GM18507 (cell line): Measurements from ENCODE around the gene FRG2B.
"Not testable (repeated sequence)": the region's sequence is repeated elsewhere in the genome, so short reads cannot be mapped to it uniquely, and the experiment has no call there.

Experiments used
- DNase-seq: peaks from one replicate; pipeline ENCODE4 v3.0.0; 2011; ENCODE audit warnings: low read depth; ENCODE audit not compliant: insufficient read length; ENCODE audit errors: extremely low spot score
- FAIRE-seq: peaks from 2 replicates; lab custom pipeline; 2011; peaks lifted over from hg19 to GRCh38; lab: Jason Lieb, UNC

The FRG2B gene

DNA sequence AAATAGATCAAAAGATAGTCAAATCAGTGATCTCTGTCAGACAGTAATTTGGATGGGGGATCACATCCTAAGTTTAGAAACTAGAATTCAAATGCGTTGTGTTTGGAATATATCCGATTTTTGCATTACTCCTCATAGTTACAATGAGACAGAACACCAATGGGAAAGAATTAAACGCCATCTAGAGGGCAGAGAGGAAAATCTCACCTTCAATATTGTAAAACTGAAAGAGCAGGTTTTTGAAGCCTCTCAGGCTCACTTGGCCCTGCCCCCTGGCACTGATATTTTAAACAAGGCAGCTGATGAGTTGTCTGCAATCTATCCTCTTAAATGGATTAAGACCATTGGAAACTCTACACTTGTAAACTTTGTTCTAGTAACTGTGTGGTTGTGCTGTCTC, 17.7 kb downstream of the FRG2B start:
- FAIRE-seq = no peak
- no peak for DNase-seq

DNA sequence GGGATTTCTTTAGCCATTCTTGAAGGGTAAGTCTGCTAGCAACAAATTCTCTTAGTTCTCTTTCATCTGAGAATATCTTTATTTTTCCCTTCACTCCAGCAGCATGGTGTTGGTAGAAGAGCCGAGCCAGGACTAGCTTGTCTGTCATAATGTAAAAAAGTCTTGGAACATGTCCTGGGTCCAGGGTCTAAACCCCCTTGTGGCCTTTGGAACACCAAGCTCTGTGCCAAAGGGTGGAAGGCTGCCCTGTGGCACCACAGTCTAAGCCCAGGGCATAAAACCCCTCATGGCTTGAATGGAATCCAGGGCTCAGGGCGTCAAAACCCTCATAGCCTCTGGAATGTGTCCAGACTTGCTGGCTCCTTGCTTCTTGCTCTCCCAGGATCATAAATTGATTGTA, 23.2 kb downstream of the FRG2B start:
- not testable (repeated sequence) for FAIRE-seq, DNase-seq

DNA sequence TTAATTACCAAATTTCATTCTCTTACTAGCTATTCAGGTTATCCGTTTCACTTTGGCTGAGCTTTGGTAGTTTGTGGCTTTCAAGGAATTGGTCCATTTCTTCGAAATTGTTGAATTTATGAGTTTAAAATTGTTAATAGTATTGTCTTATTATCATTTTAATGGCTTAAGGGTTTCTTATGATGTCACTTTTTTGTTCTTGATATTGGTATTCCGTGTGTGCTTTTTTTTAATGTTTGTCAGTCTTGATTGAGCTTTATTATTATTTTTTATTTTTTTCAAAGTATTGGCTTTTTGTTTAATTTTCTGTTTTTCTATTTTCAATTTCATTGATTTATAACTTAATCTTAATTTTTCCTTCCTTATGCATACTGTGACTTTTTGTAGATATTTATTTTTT, 25.9 kb downstream of the FRG2B start:
- FAIRE-seq (no peak), DNase-seq (no peak)

DNA sequence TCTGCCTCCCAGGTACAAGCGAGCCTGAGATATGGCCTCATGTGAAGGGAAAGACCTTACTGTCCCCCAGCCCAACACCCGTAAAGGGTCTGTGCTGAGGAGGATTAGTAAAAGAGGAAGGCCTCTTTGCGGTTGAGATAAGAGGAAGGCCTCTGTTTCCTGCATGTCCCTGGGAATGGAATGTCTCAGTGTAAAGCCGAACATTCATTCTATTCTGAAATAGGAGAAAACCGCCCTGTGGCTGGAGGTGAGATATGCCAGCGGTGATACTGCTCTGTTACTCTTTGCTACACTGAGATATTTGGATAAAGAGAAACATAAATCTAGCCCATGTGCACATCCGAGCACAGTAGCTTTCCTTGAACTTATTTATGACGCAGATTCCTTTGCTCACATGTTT, 26.7 kb downstream of the FRG2B start:
- not testable (repeated sequence) for FAIRE-seq, DNase-seq

DNA sequence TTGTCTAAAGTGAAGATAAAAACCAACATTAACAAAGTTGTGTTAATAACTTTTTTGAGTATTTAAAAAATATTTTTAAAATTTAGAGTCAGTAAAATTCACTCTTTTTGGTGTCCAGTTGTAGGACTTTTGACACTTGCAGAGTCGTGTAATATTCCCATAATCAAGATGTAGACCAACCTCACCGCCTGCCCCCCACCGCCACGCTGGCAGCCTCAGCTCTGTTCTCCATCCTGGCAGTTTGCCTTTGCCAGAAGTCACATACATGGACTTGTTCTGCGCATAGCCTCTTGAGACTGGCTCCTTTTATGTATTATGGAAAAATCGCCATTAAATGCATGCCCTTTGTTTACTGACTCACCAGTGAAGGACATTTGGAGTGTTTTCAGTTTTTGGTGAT, 33.9 kb downstream of the FRG2B start:
- FAIRE-seq = no peak
- no peak for DNase-seq

DNA sequence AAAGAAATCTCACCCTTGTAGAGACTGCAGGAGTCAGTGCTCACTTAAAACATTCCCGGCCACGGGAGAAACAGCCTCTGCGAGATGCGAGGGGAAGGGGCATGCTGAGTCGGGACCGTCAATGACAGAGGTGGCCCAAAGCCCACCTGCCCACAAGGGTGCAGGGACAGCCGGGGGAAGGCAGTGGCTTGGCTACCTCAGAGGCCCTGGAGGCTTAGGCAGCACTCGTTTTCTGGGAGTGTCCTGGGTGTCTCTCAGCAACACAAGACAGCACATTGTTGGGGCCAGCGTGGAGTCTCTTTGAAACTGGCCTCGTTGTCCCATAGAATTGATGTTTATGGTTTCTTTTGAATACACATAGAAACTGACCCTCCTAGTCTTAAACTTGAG, 35.6 kb downstream of the FRG2B start:
- no peak for FAIRE-seq

DNA sequence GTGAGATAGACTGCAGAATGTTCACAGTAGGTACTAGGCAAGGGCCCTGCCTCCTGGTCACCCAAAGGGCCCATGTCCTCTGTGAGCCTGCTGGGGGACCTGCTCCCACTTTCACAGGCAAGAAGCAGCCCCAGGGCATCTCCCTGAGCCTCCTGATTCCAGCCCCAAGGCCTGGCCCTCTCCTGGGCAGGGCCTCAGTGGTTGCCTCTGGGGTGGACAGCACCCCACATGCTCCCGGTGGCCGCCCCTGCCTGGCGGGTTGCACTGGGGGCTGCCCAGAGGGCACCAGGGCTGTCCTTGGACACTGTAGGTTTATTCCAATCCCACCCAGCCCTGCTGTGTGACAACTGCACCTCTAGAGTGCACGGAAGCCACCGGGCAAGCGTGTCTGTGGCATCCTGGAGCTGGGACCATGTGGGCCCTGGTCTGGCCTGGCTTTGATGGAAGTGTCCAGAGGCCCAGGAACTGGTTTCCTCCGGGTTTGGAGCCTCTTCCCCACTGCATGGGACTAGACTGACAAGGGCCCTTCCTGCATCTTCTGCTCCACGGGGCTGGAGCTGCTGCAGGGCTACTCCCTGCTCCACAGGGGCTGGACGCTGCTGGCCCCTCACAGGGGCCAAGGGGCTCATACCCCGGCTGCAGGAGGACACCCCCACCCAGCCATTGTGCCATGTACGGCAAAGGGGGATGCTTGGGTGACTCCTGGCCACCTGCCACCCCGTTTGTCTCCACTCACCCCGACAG, 36.2 kb downstream of the FRG2B start:
- no peak for DNase-seq
- no peak for FAIRE-seq

More for the DNA sequence above, 35.6 kb downstream of the FRG2B start:
- DNase-seq = no peak

DNA sequence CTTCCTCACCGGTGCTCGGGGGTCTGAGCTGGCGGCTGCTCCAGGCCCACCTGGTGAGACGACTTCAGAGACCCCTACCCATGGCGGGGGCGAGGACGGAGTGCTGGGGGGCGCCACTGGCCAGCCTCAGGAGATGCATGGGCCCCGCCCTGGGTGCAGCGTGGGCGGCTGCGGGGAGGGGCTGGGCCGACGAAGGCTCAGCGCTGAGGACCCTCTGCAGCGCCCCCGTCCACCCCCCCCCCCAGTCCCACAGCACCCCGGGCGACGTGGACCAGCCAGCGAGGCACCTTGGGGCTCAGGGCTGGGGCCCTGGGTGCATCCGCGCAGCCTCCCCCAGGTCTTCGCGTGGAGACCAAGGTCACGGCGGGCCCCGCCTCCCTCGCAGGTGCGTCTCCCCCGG, 49.6 kb downstream of the FRG2B start:
- not testable (repeated sequence) for FAIRE-seq, DNase-seq
